ENCODE measurements around the gene CDC73.

The CDC73 gene

DNA sequence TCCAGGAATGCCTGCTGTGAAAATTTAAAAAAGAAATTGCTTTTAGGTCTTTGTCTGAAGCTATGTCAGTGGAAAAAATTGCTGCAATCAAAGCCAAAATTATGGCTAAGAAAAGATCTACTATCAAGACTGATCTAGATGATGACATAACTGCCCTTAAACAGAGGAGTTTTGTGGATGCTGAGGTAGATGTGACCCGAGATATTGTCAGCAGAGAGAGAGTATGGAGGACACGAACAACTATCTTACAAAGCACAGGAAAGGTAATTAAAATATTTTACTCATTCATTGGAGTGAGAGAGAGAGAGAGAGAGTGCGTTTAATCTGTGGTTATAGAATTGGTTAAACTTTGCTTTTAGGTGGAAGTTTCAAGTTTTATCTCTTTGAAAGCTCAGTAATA lies 20.0 kb downstream of the CDC73 start:
- in situ Hi-C loops (cut with MboI; ENCODE audit: low pct_unique_long_range_greater_than_20kb, low sequenced_read_pairs, unreplicated experiment), result no loop called here
- no peak for DNase-seq (ENCODE audit: low spot score)
- TF ChIP-seq, protein P1, sequence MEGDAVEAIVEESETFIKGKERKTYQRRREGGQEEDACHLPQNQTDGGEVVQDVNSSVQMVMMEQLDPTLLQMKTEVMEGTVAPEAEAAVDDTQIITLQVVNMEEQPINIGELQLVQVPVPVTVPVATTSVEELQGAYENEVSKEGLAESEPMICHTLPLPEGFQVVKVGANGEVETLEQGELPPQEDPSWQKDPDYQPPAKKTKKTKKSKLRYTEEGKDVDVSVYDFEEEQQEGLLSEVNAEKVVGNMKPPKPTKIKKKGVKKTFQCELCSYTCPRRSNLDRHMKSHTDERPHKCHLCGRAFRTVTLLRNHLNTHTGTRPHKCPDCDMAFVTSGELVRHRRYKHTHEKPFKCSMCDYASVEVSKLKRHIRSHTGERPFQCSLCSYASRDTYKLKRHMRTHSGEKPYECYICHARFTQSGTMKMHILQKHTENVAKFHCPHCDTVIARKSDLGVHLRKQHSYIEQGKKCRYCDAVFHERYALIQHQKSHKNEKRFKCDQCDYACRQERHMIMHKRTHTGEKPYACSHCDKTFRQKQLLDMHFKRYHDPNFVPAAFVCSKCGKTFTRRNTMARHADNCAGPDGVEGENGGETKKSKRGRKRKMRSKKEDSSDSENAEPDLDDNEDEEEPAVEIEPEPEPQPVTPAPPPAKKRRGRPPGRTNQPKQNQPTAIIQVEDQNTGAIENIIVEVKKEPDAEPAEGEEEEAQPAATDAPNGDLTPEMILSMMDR (IDR thresholded peaks at IDR 0.05; ENCODE audit: extremely low read depth, insufficient read depth, missing control alignments), result no peak

DNA sequence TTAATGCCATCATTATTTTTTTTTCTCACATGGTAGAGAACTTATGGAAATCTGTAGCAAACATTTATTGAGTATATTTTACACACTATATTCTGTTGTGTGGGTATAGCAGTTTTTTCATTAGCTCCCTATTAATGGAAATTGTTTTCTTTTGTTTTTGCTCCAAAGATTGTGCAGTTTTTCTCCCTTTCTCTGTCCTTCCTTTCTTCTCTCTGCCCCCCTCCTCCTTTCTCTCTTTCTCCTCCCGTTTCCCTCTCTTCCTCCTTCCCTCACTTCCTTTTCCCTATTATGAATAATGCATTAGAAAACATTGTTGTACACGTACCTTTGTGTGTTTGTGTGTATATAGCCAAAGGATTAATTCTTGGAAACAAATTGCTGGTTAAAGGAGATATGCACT lies 20.6 kb downstream of the CDC73 start:
- in situ Hi-C loops (cut with MboI; ENCODE audit: low pct_unique_long_range_greater_than_20kb, low sequenced_read_pairs, unreplicated experiment), result no loop called here
- TF ChIP-seq, protein P1 (IDR thresholded peaks at IDR 0.05; ENCODE audit: extremely low read depth, insufficient read depth, missing control alignments), result no peak
- DNase-seq (ENCODE audit: low spot score), result no peak

DNA sequence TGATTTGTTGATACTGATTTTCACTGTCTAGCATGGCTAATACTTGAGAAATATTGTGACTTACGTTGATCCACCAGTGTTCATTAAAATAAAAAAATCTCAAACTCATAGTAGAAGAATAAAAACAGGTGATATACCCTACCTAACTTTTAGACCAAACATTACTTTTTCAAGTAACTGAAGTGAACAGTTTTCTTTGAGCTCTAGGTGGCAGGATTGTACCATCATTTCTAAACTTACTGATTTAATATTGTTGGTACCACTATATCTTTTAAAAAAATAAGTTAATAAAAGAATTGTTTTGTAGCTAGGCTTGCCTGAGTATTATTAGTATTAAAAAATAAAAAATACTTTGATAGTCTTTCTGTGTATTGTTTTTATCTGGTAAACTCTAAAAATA lies 21.5 kb downstream of the CDC73 start:
- in situ Hi-C loops (cut with MboI; ENCODE audit: low pct_unique_long_range_greater_than_20kb, low sequenced_read_pairs, unreplicated experiment), result no loop called here
- TF ChIP-seq, protein P1 (IDR thresholded peaks at IDR 0.05; ENCODE audit: extremely low read depth, insufficient read depth, missing control alignments), result peak; percentile 32
- DNase-seq (ENCODE audit: low spot score), result no peak

DNA sequence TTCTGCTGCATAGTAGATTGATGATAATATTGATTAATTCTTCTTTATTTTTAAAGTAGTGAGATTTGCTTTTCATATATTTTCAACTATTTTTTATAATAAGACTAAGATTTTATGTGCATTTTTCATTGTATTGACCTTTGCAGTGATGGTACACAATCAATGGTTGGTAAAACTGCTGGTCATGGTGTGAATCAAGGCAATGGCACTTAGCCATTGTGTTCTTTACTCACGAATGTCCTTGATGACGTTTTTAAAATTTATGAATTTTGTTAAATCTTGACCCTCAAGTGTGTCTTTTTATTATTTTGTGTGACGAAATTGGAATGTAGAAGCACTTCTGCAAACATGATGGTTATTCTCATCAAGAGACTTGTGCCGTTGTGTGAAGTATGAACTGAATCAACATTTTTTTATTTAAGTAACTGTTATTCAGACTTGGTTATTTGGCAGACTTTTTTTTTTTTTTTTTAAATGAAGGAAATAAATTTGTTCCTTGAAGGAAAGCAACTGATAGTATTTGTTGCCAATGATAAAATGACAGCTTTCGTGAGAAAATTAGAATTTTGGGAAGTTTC lies 22.6 kb downstream of the CDC73 start:
- in situ Hi-C loops (cut with MboI; ENCODE audit: low pct_unique_long_range_greater_than_20kb, low sequenced_read_pairs, unreplicated experiment), result no loop called here

DNA sequence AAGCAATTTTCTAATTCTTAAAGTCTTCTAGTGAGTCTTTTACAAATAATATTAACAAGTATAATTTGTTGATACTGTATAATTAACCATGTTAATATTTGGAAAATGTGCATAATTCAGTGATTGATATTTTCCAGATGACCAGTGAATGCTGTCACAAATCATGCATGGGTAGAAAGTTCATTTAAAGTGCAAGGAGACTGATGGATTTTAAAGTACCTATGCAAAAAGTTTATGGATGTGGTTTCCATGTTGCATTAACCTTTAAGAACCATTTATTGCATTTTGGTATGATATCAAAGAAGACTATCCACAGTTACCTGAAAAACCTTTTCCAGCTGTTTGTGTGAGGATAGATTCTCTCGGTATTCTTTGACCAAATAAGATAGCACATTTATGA lies 23.2 kb downstream of the CDC73 start:
- in situ Hi-C loops (cut with MboI; ENCODE audit: low pct_unique_long_range_greater_than_20kb, low sequenced_read_pairs, unreplicated experiment), result no loop called here
- DNase-seq (ENCODE audit: low spot score), result no peak
- TF ChIP-seq, protein P1 (IDR thresholded peaks at IDR 0.05; ENCODE audit: extremely low read depth, insufficient read depth, missing control alignments), result no peak

More for the DNA sequence above, 22.6 kb downstream of the CDC73 start:
- TF ChIP-seq, protein P1 (IDR thresholded peaks at IDR 0.05; ENCODE audit: extremely low read depth, insufficient read depth, missing control alignments), result no peak
- DNase-seq (ENCODE audit: low spot score), result no peak

DNA sequence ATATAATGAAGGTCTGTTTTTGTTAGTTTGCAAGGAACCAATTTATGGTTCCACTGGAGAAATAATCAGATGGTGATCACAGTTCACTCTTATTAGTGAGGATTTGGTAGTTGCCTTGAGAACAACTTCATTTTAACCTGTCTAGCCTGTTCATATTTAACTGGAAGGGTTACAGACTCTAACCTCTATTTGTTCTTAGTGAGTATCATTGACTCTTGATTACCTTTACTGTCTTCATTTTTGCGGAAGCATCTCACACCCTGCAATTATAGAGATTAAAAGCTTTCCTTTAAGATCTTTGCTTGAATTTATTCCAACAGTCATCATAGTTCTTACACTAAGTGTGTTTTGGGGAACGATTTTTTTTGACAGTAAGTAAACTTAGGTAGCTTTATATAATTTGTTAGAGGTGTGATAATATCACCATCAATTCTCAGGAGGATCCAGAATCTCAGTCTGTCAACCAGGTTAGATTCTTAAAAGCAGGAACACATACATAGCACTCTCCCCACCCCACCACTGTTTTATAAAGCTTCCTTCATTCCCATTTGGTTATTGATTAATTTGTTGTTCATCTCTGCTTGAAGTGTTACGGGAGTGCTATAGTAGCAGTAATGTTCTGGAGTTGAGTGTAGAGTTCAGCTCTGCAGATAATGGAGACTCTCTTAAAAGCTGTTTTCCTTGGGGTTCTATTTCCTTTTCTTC lies 34.4 kb downstream of the CDC73 start:
- no peak for DNase-seq (ENCODE audit: low spot score)
- in situ Hi-C loops (cut with MboI; ENCODE audit: low pct_unique_long_range_greater_than_20kb, low sequenced_read_pairs, unreplicated experiment), result no loop called here

More for the DNA sequence above, 34.4 kb downstream of the CDC73 start:
- TF ChIP-seq, protein P1 (IDR thresholded peaks at IDR 0.05; ENCODE audit: extremely low read depth, insufficient read depth, missing control alignments), result no peak
